HCT116 (cell line): Measurements from ENCODE around the gene AMBRA1. TPM values are rescaled to one million over a fixed set of nuclear protein-coding genes. Genes with fewer than 3 reads are reported as not detected.

Experiments used
- ATAC-seq: fragments of 200-7000 bp; cut with Tn5 transposase; 2 replicates; pipeline ENCODE4 v1.9.1; 2020; ENCODE audit warnings: mild to moderate bottlenecking, moderate library complexity
- BruUV-seq: library from RNA; stranded (reverse); fragments of 400-500 nt; replicated peaks from 2 replicates; lab custom pipeline; 2021; lab: Mats Ljungman, UMichigan
- CTCF ChIA-PET: fragments of 300-600 bp; sonication (Branson Sonifier 250); formaldehyde crosslinking; loops from one replicate; lab custom pipeline; 2021; ENCODE audit warnings: antibody characterized with exemption; lab: Charles Lee
- POLR2A ChIA-PET: fragments of 300-600, 350-600 bp; sonication (Branson Sonifier 250); formaldehyde crosslinking; loops from one replicate; lab custom pipeline; 2021; ENCODE audit warnings: antibody characterized with exemption; lab: Charles Lee
- RAD21 ChIA-PET, 2 experiments: fragments of 300-600 bp; sonication (Branson Sonifier 250); formaldehyde crosslinking; loops; one replicate each; lab custom pipeline; 2023; ENCODE audit warnings: low total read pairs in 2 of 2; ENCODE audit not compliant: uncharacterized antibody in 2 of 2, unreplicated experiment in 2 of 2, low non-redundant PET in 1 of 2; lab: Charles Lee
- DNase-seq: peaks from one replicate; pipeline ENCODE4 v3.0.0-alpha.2; 2010; ENCODE audit warnings: low read depth, low spot score
- H2AFZ ChIP-seq: fragments of 200-600 bp; shearing (Covaris generic), sonication (generic); 2 replicates; pipeline ENCODE4 v1.6.1; 2017; ENCODE audit warnings: low read depth, mixed run types, mixed read lengths, antibody characterized with exemption, low read length; ENCODE audit not compliant: poor library complexity, severe bottlenecking
- H3K27ac ChIP-seq: 2 replicates; pipeline ENCODE4 v1.5.1; 2012; ENCODE audit warnings: low read depth, low read length
- H3K27me3 ChIP-seq: fragments of 200-600 bp; sonication (generic); 2 replicates; pipeline ENCODE4 v1.6.1; 2016; ENCODE audit warnings: mixed run types, low read length, mixed read lengths; ENCODE audit not compliant: insufficient read depth
- H3K36me3 ChIP-seq, 2 experiments: fragments of 200-500 bp in 1 of 2; fragments of 200-600 bp in 1 of 2; sonication (Bioruptor generic) in 1 of 2; sonication (generic) in 1 of 2; 2 replicates each; pipeline versions ENCODE4 v1.5.1 to v1.6.1; 2014 to 2016; ENCODE audit warnings: low read length in 2 of 2, inconsistent platforms in 1 of 2, mixed read lengths in 1 of 2, mixed run types in 1 of 2; ENCODE audit not compliant: insufficient read depth in 2 of 2, control insufficient read depth in 1 of 2
- H3K4me1 ChIP-seq, 2 experiments: fragments of 200-600 bp in 1 of 2; sonication (generic) in 1 of 2; 2 replicates each; pipeline versions ENCODE4 v1.5.1 to v1.6.1; 2012 to 2017; ENCODE audit warnings: low read length in 2 of 2, inconsistent platforms in 1 of 2, mild to moderate bottlenecking in 1 of 2, mixed read lengths in 1 of 2, mixed run types in 1 of 2, moderate library complexity in 1 of 2; ENCODE audit not compliant: insufficient read depth in 2 of 2, control insufficient read depth in 1 of 2
- H3K4me2 ChIP-seq: fragments of 200-600 bp; sonication (generic); 2 replicates; pipeline ENCODE4 v1.6.1; 2017; ENCODE audit warnings: mixed run types, low read length, mixed read lengths
- H3K4me3 ChIP-seq, 2 experiments: fragments of 200-600 bp in 1 of 2; sonication (generic) in 1 of 2; replicated peaks in 1 of 2; 2 replicates each; pipeline ENCODE4 v1.5.1; 2011 to 2016; ENCODE audit warnings: low read length in 2 of 2, control low read depth in 1 of 2, low read depth in 1 of 2, mild to moderate bottlenecking in 1 of 2, mixed read lengths in 1 of 2, mixed run types in 1 of 2
- H3K79me2 ChIP-seq: fragments of 200-600 bp; sonication (generic); 2 replicates; pipeline ENCODE4 v1.6.1; 2017; ENCODE audit warnings: mild to moderate bottlenecking, mixed run types, low read length, moderate library complexity, mixed read lengths; ENCODE audit not compliant: insufficient read depth
- H3K9ac ChIP-seq: fragments of 200-600 bp; sonication (generic); 2 replicates; pipeline ENCODE4 v1.6.1; 2016; ENCODE audit warnings: low read length, mixed read lengths
- H3K9me2 ChIP-seq: fragments of 200-600 bp; sonication (generic), shearing (Covaris generic); 2 replicates; pipeline ENCODE4 v1.6.1; 2017; ENCODE audit warnings: mixed run types, mild to moderate bottlenecking, moderate library complexity; ENCODE audit not compliant: insufficient read depth
- H3K9me3 ChIP-seq, 2 experiments: fragments of 200-500 bp in 1 of 2; fragments of 200-600 bp in 1 of 2; sonication (Bioruptor generic) in 1 of 2; sonication (generic) in 1 of 2; 2 replicates each; pipeline ENCODE4 v1.6.1; 2014 to 2017; ENCODE audit warnings: low read length in 2 of 2, mixed read lengths in 2 of 2, inconsistent platforms in 1 of 2, low read depth in 1 of 2, mild to moderate bottlenecking in 1 of 2, mixed run types in 1 of 2, moderate library complexity in 1 of 2; ENCODE audit not compliant: control insufficient read depth in 1 of 2, insufficient read depth in 1 of 2
- H4K20me1 ChIP-seq: fragments of 200-600 bp; sonication (generic), shearing (Covaris generic); 2 replicates; pipeline ENCODE4 v1.6.1; 2017; ENCODE audit warnings: mixed run types, mild to moderate bottlenecking, moderate library complexity; ENCODE audit not compliant: insufficient read depth
- CBX3 ChIP-seq: IDR thresholded peaks from 2 replicates; pipeline ENCODE4 v1.6.1; 2012; ENCODE audit warnings: low read depth
- CEBPB ChIP-seq: IDR thresholded peaks from 2 replicates; pipeline ENCODE4 v1.6.1; 2012; ENCODE audit warnings: low read depth
- EGR1 ChIP-seq: IDR thresholded peaks from 2 replicates; pipeline ENCODE4 v1.6.1; 2012; ENCODE audit warnings: low read depth
- ELF1 ChIP-seq: IDR thresholded peaks from 2 replicates; pipeline ENCODE4 v1.6.1; 2012; ENCODE audit warnings: low read depth, borderline replicate concordance
- EZH2 ChIP-seq: fragments of 200-600 bp; sonication (generic); IDR thresholded peaks from 2 replicates; pipeline ENCODE4 v1.6.1; 2017; ENCODE audit warnings: antibody characterized with exemption, mixed run types
- EZH2phosphoT487 ChIP-seq: fragments of 200-600 bp; IDR thresholded peaks from 2 replicates; pipeline ENCODE4 v1.6.1; 2018; ENCODE audit warnings: antibody characterized with exemption, borderline replicate concordance
- JUND ChIP-seq: IDR thresholded peaks from 2 replicates; pipeline ENCODE4 v1.6.1; 2012
- POLR2A ChIP-seq: IDR thresholded peaks from 2 replicates; pipeline ENCODE4 v1.7.0; 2011; ENCODE audit warnings: borderline replicate concordance; ENCODE audit not compliant: insufficient read depth, insufficient read length; ENCODE audit errors: extremely low read depth
- POLR2AphosphoS5 ChIP-seq: IDR thresholded peaks from 2 replicates; pipeline ENCODE4 v1.6.1; 2011; ENCODE audit warnings: mild to moderate bottlenecking, low read depth, low read length, moderate library complexity
- REST ChIP-seq: IDR thresholded peaks from 2 replicates; pipeline ENCODE4 v1.6.1; 2012; ENCODE audit warnings: low read depth
- SIN3A ChIP-seq: IDR thresholded peaks from 2 replicates; pipeline ENCODE4 v1.6.1; 2012; ENCODE audit warnings: low read depth
- SP1 ChIP-seq: IDR thresholded peaks from 2 replicates; pipeline ENCODE4 v1.6.1; 2012; ENCODE audit warnings: low read depth
- intact Hi-C: fragments of 100-400 bp; cut with micrococcal nuclease; formaldehyde crosslinking; loops from 2 replicates; pipeline ENCODE4 v1.10.0; 2022
- total RNA-seq: library from RNA; stranded (reverse); gene quantifications from one replicate; pipeline ENCODE4 v1.2.1, GENCODE V29; 2021; ENCODE audit not compliant: unreplicated experiment

Gene AMBRA1
- total RNA-seq, 1 experiment from 2014 or later, result 22.7 TPM

DNA sequence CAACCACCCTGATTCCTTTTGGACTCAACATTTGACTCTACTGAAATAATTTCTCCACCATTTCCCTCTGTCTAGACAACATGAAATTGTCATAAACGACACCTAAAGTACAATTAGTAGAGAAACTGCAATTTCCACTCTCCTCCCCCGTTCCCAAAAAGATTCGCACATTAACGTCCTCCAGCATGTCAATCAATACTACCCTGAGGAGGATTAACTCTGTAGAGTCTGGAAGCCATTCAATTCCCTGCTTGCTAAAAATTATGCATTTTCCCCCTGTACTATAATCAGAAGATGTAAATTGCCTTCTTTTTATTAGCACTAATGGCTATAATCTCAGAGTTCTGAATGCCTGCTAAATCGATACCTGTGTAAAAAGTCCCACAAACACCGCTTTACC, 70.5 kb downstream of the AMBRA1 start:
- TF ChIP-seq REST, result no peak
- no peak for TF ChIP-seq SIN3A
- no peak for TF ChIP-seq EZH2
- TF ChIP-seq ELF1, result no peak
- no peak for TF ChIP-seq JUND
- TF ChIP-seq POLR2A, result no peak
- TF ChIP-seq POLR2AphosphoS5, result no peak
- TF ChIP-seq SP1, result no peak
- no peak for TF ChIP-seq CBX3
- TF ChIP-seq CEBPB, result no peak
- TF ChIP-seq EGR1, result no peak
- no peak for TF ChIP-seq EZH2phosphoT487
- DNase-seq, result no peak
- ChIA-PET POLR2A (no interaction called here), CTCF (interaction anchor here (1.5 kb wide), 1 partner anchor 171 kb away, joined by 3 read pairs; no protein-coding TSS in a partner anchor), RAD21 (no interaction called here)
- Histone ChIP-seq H3K27ac (no peak overlapping the region), H2AFZ (no peak overlapping the region), H3K79me2 (peaks cover 82% of the 10 kb centered on the region), H3K4me1 (peaks cover 21 to 23% of the 10 kb centered on the region in 2 experiments), H3K9me3 (no peaks in the 10 kb centered on the region), H3K9me2 (no peaks in the 10 kb centered on the region), H3K36me3 (no peaks in the 10 kb centered on the region), H3K27me3 (no peaks in the 10 kb centered on the region), H4K20me1 (peaks cover 4% of the 10 kb centered on the region; the same call in 1 of the 2 replicates), H3K4me2 (no peak overlapping the region), H3K9ac (no peak overlapping the region), H3K4me3 (no peak overlapping the region)
- no peak for ATAC-seq
- no TSS peak for BruUV-seq
- intact Hi-C loops, result no loop called here
